ENCODE data around the gene FAM81B.

DNA sequence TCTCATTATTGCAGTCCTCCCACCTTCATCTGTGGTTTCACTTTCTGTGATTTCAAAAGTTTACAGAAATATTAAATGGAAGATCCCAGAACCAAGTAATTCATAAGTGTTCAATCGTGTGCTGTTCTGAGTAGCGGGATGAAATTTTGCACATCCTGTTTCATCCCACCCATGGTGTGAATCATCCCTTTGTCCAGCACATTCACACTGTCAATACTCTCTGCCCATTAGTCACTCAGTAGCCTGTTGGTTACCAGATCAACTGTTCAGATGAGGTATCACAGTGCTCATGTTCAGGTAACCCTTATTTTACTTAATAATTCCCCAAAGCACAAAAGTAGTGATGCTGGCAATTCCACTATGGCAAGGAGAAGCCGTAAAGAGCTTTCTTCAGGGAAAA is 26.8 kb downstream of the FAM81B start:
- TF ChIP-seq, protein P1, sequence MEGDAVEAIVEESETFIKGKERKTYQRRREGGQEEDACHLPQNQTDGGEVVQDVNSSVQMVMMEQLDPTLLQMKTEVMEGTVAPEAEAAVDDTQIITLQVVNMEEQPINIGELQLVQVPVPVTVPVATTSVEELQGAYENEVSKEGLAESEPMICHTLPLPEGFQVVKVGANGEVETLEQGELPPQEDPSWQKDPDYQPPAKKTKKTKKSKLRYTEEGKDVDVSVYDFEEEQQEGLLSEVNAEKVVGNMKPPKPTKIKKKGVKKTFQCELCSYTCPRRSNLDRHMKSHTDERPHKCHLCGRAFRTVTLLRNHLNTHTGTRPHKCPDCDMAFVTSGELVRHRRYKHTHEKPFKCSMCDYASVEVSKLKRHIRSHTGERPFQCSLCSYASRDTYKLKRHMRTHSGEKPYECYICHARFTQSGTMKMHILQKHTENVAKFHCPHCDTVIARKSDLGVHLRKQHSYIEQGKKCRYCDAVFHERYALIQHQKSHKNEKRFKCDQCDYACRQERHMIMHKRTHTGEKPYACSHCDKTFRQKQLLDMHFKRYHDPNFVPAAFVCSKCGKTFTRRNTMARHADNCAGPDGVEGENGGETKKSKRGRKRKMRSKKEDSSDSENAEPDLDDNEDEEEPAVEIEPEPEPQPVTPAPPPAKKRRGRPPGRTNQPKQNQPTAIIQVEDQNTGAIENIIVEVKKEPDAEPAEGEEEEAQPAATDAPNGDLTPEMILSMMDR (conservative IDR thresholded peaks at IDR 0.05; ENCODE audit: low read length) = no peak
- no peak for TF ChIP-seq EZH2phosphoT487 (IDR thresholded peaks at IDR 0.05; ENCODE audit: borderline replicate concordance)
